Measurements from ENCODE around the gene C4orf50.

The C4orf50 gene

DNA sequence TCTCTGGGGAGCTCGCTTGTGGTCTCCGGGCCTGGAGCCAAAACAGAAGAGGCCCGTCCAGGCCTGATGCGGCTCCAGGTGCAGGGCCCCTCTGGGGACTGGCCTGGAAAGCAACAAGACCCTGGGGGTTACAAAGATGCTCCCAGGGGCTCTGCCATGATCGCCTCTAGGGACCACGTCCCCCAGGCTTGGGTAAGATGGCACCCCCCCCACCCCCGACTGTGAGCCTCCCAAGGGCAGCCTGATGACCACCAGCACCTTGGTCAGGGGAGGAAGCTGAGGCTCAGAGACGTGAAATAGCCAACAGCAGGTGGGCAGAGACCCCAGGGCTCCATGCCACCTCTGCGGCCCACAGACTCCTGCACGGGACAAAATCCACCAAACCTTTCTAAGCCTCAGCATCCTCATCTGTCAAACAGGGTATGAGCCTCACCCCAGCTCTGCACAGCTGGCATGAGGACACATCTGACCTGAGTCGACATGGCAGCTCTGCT is 25.4 kb downstream of the C4orf50 start:
- DNase-seq (ENCODE audit: low read depth in 3 of 3) = no peak

DNA sequence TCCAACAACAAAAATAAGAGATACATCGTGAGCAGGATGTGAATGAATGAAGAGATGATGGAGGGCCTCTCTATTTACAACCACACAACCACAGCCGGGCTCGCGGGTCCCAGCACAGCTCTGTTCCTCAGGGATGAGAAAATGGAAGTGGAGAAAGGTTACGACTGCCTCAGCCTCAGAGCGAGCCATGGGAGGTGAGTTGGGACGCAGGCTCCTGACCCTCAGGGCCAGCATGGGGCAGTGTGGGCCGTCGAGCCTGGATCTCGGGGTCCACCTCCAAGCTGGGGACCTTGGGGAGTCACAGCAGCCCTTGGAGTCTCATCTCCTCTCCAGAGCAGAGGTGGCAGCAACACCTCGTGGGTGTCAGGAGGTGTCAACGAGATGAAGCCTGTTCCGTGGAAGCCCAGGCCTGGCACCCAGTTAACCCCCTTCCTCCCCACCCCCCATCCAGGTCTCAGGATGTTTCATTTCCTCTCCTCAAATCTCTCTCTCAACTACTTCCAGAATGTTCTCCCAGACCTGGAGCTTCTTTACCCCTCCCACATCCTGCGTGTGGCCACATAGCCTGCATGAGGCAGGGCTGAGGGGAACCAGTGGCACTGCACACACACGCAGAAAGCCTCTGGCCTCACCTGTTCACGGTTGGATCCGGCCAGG is 25.9 kb downstream of the C4orf50 start:
- no peak for DNase-seq (ENCODE audit: low read depth in 3 of 3)

DNA sequence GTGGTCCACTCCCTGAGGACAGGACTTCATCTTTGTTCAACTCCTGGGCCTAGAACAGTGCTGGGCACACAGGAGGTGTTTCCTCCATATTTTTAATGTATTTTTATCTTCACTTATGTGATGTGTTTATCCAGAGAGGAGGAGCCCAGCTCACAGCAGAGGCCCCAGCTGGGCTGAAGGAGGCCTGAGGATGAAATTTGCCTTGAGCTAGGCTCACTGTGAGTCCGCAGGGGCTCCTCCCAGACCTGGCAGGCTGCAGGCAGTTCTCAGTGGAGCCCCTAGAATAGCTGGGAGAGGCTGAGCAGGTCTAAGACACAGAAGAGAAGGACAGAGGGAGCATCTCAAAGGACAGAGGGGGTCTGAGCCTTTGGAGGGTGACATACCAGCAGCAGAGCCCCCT is 26.8 kb downstream of the C4orf50 start:
- DNase-seq (ENCODE audit: low read depth in 3 of 3) = no peak

DNA sequence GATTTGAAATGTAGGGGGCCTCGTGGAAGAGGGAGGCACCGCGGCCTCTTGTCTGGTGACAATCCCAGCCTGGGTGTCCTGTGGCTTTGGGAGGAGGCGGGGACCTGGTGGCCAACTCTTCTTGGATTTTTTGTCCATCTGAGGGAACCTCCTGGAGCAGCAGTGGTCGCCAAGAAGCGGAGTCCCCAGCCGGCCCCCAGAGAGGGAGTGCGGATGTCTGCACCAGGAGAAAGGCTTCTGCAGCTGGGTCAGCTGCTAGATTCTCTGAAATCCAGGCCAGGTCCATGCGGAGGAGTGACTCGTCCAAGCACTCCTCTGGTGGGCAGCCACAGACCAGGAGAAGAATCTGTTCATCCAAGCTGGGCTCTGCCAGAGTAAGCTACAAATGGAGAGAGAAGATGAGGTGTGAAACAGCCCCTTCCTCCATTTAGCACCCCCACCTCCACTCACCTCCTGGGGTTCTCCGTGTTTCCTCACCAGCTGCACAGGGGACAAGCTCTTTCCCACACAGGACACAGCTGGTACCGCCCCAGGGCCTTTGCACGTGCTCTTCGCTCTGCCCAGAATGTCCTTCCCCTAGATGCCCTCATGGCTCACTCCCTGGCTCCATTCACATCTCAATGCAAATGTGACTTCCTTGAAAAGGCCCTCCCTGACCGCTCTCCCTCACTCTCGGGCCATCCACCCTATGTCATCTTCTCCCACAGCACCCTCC is 27.6 kb downstream of the C4orf50 start:
- DNase-seq (ENCODE audit: low read depth in 3 of 3) = no peak

DNA sequence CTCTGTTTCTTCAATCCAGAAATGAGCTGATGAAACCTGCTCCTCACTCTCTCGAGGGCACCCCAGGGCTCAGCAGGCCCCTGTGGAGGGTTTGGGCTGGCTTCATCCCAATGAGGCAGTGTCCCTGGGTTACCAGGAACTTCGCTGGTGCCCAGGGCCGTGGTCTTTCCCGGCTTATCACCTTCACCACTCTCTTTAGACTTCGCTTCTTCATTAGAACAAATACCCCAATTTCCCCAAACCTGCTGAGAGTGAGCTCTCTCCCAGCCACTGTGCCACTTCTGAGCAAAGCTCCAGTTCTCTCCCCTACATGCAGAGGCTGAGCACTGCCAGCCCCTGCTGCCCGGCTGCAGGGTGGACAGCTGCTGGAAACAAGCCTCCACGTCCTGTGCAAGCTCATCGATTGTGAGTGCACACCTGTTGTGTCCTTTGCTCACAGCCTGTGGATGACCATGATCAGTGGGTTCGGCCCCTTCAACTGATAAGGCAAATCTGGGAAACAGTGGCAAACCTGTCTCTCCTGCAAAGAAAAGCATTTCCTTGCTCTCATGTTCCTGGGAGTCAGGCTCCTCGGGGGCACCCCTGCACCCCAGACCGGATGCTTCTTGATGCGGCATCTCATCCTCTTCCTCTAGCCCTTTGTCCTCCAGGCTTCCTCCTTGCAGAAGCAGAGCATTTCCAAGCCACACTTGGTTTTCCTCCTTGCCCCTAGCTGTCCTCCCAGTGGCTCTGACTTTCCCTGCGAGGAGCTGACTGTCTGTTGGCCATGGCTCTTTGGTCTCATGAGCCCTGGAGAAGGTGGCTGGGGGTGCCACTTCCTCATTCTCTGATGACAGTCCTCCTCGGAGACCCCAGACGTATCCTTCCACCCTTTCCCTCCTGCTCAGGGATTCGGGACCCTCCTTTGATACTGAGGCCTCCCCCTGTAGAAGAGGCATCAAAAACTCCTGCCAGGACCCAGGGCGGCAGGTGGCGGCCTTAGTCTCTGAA is 28.7 kb downstream of the C4orf50 start:
- DNase-seq (ENCODE audit: low read depth in 3 of 3) = no peak

DNA sequence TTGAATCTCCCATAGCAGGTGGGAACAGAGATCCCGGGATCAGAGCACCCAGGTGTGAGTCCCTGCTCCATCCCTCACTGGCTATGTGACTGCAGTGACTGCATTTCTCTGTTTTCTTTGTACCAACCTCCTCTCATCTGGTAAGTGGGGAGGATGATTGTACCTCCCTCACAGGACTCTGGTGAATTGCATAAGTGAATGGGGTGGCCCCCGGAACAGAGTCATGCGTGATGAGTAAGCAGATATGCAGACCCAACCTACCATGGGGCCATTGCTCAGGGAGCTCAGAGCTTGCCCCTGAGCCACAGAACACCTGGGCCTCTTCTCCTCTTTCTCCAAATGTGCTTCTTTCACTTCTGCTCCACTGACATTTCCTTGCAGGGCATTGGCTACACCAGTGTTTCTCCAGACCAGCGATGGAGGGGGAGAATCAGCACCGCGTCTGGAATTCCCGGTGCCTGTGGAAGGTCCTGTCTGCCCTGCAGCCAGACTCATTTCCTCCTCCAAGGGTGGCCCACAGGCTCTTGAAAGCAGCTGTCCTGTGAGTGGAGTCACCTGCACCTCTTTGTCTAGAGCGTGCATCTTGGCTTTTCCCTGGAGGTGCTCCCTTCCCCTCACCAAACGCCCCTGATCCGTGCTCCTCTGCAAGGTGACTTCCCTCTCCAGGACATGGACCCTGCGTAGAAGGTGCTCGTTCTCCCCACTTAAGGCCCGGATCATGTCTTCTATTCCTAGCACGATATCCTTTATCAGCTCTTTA is 30.0 kb downstream of the C4orf50 start:
- DNase-seq (ENCODE audit: low read depth in 3 of 3) = no peak

DNA sequence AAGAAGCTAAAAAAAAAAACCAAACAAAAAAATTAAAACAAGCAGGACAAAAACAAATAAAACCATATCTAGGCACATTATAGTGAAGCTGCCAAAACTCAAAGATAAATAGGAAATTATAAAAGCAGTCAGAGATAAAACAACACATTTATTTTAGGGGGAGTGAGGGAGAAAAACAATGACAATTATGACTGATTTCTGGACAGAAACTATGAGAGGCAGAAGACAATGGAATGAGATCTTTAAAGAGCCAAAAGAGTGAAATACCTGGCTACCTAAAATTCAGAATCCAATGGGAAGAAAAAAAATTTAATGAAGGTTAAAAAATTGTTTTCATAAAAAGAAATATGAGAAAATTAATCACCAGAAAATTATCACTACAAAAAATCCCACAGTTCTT is 33.4 kb downstream of the C4orf50 start:
- DNase-seq (ENCODE audit: low read depth in 3 of 3) = no peak

DNA sequence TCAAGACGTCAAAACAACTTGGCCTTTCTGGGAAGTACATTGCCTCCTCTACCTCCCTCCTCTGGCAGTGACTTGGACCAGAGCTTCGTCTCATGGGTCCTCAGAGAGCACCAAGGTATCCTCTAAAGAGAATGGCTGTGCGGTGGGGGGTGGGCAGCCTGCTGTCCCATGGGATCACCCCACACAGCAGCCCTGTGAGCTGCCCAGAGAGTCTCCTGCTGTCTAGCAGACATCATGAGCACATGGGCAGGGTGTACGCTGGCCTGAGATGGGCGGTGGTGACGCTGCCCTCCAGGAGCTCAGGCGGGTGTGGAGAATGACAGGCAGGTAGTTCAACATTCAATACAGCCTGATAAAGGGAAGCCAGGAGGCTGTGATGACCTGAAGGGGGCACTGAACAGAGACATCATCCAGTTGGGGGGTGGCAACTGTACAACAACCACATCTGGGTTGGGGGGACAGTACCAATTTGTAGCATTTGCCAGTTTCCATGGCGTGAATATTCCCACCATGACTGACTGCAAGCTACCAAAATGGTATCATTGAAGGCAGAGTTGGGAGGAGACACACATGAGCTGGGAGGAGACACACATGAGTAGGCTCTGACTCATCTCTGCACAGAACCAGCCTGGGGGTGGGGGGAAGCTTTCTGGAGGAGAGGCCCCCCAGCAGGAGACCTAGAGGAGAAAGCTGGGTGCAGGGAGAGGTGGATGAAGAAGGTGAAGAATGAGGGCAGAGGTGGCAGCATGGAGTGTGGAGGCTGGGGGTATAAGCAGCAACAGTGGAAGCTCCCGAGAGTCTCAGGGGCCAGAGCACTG is 35.9 kb downstream of the C4orf50 start:
- DNase-seq (ENCODE audit: low read depth in 3 of 3) = no peak

DNA sequence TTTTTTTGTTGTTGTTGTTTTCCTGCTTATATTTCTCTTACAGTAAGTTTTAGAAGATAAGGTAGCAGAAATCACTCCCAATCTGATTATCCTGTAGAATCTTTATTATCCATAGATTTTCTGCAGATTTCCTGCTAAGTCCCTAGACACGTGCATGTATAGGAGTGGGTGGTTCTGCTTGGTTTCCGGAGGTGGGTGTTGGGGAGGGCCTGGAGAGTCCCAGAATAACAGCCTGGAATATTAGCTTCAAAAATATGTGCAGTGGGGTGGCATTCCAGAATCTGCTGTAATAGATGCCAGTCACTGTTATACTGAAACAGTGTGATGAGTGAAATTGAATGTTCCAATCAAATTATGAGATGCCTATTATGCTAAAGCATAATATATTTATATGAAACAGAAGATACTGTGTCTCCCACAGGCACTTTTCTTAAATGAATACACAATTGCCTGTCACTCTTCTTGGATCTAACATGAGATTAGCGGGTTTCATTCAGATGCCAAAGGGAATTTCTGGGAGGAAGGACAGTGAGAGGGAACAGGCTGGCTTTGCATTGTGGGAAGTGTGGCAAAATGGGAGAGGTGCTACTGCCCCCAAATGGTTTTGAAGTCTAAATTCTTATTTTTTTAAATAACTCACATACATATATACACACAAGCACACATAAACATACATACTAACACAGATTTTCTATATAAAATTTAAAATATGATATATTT is 37.6 kb downstream of the C4orf50 start:
- no peak for DNase-seq (ENCODE audit: low read depth in 3 of 3)

DNA sequence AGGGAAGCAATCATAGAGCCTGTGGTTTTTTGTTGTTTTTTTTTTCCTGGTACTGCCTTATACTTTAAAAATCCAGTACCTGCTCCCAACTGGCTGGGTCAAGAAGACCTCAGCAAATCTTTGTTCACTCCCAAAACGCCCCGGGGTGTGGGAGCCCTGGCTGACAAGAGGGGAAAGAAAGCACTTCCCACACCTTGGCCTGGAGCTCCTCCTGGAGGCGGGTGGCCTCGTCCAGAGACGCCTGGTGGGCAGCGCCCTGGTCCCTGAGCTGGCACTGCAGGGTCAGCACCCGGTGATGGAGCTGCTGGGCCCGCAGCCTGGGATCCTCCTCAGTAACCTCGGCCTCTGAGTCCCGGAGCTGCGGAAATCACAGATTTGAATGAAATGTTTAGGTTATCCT is 38.2 kb downstream of the C4orf50 start:
- no peak for DNase-seq (ENCODE audit: low read depth in 3 of 3)

DNA sequence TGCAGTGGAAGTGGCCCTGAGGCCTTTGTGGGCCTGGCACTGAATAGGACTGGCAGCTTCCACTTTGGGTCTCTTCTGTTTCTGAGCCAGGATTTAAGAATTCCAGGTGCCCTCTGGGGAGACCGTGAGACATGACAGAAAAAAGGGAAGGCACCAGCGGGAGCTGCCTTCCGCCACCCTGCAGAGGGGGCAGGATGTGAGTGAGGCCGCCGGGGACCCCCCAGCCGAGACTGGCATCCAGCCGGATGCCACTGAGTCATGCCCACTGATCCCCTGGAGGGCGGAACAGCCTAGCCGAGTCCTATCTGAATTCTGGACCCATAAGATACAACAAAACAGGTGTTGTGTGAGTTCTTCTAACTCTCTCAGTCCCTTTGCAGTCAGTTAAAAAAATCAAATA is 41.3 kb downstream of the C4orf50 start:
- DNase-seq (ENCODE audit: low read depth in 3 of 3) = no peak

DNA sequence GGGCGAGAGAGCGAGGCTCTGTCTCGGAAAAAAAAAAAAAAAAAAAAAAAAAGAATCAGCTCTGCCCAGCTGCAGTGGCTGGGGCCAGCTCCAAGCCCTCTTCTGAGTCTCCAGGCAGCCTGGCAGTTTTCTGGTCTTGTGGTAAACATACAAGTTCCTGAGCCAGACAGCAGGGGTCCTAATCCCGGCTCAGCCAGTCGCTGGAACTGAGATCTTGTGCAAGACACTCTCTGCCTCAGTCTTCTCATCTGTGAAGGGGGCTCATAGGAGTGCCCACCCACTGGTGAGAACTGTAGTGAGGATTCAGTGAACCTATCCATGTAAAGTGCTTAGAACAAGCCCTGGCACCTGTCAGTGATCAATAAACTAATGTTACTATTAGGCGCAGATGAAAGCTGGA is 41.8 kb downstream of the C4orf50 start:
- DNase-seq (ENCODE audit: low read depth in 3 of 3) = no peak

DNA sequence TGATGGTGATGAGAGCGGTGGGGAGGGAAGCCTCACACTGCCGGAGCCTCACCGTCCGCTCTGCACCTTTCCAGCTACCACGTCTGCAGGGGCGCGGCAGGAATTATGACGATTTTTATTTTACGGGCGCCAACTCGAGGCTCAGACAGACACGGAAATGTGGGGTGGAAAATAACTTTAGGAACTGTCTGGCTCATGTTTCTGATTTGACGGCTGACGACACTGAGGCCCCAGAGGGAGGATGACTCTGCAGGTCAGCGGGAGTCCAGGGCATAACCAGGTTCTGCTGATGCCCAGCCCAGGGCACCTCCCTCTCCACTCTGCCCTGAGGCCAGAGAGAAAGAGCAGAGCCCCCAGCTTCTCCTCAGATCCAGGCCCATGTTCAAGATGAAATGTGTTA is 43.9 kb downstream of the C4orf50 start:
- DNase-seq (ENCODE audit: low read depth in 3 of 3) = no peak

DNA sequence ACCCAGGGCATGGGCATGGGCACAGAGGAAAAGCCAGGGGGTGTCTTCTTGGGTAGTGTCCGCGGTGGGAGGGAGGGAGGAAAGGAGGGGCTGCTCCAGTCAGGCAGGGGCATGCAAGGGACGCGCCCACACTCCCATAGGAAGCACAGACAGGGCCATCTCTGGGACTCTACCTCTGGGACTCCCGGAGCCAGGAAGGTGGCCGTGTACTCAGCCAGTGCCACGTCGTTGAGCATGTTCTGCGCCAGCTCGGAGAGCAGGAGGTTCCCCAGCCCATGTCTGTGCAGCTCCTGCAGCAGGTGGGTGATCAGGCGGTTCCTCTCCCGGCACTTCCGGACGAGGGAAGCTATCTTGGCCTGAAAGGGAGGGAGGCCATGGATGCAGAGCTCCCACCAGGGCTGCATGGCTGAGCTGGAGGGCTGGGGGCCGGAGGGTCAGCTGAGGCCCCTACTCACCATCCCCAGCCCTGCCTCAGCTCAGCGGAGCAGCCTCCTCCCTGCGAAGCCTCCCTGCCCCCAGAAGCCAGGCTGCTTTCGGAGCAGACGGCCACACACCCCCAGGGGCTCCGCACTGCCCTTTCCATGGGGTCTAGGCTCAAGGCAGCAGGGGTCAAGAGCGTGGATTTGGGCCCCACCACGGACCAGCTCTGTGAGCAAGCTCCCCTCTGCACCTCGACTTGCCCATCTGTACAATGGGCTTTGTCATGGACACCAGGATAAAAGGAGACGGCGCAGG is 44.6 kb downstream of the C4orf50 start:
- no peak for DNase-seq (ENCODE audit: low read depth in 3 of 3)

DNA sequence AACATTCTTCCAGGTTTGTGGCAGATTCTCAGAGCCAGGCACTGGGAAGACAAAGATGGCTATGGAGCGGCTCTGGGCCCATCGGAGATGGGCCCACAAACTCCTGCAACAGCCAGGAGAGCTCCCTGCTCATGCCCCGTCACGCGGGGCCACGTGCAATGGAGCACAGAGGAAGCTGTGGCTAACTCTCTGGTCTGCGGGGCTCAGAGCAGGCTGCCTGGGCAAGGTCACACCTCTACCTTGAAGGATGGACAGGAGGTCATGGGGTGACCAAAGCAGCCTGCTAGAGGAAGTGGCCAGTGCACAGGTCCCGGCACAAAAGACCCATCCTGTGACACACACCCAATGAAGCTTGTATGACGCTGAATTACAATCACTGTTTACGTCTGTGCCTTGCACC is 45.2 kb downstream of the C4orf50 start:
- DNase-seq (ENCODE audit: low read depth in 3 of 3) = no peak

DNA sequence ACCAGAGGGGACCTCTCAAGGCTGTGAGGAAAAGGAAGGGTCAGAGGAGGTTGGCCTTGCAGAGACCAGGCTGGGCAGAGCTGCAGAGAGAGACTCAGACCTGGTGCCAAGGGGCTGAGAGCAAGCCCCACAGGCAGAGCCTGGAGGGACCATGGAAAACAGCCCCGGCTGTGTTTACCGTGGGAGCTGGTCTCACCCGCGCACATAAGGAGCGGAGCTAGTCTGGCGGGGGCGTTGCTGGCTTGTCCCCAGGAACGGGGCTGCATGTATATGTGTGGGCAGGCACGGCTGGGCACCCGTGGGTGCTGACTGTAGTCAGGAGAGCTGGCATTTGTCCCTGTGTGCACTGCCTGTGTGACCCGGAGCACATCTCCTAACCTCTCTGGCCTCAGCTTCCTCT is 45.7 kb downstream of the C4orf50 start:
- DNase-seq (ENCODE audit: low read depth in 3 of 3) = no peak

DNA sequence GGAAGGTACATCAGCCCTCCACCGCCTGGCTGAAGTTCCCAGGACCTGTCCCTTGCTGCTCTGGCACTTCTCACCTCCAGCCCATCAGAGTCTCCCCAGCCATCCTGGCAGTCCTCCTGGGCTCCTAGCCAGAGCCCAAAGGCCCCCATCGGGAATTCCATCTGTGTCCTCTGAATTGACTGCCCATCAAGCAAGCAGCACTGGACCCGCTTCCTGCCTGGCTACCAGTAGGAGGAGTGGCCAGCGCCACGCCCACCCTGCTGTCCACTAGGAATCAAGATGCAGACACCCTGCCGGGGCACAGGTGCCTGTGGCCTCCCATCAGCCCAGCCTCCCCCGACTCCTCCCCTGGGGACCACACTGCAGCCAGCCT is 47.2 kb downstream of the C4orf50 start:
- DNase-seq (ENCODE audit: low read depth in 3 of 3) = no peak

DNA sequence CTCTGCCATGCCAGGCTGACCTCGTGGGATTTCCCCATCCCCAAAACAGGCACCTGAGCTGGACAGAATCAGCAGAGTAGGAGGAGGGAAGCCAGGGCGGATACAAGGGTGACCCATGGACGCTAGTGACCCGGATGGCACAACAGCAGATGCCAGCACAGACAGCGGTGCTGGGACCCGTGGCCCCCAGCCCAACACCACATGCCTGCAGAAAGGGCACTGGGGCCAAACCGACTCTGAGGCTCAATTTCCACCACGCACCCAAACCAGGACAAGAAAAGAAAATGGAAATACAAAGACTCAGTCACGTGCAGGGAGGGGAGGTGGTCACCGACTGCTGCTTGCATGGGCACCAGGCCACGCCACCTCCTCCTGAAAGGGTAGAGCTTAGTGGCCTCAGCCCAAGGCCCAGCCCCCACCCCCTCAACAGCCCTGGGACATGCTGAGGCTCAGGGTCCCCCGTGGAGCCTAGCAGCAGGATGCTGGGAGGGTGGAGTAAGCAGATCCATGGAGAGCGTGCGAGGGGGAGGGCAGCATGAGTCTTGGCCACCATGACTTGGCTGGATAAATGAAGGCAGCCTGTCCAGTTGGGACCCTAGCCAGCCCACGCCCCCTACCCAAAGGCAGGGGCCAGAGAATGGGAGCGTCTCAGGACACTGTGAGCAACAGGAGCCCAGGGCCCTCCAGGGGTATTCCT is 47.7 kb downstream of the C4orf50 start:
- DNase-seq (ENCODE audit: low read depth in 3 of 3) = no peak

DNA sequence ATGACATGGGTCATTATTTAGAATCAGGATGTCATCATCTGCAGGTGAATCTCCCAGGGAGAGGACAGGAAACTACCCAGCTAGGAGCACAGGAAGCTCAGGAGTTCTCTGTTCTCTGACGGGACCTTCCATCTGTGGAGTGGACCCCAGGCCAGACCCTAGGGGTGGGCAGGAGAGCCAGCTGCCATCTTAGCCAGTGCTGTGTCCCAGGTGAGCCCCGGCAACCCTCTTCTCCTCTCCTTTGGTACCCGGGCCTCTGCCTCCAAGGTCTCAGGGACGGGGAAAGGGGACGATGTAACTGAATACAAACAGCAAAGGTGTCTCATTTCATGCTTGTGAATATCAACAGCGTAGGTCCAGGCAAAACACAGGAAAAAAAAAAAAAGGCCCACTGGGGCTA is 48.5 kb downstream of the C4orf50 start:
- no peak for DNase-seq (ENCODE audit: low read depth in 3 of 3)
